Measurements from ENCODE around the gene WWTR1.

DNA sequence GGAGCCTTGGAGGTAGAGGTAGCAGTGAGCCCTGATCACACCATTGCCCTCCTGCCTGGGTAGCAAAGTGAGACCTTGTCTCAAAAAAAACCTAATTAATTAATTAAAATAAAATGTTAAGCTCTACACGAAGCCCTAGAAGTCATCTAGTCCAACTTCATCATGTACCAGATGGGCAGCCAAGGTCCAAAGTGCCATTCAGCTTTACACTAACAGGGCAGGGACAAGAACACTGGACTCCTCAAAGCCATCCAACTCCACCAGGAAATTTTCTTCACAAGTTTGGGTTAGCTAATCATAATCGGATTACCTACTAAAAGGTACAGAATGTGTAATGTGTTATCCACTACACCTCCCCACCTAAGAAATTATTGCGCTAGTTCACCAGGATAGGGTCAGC, 48.8 kb downstream of the WWTR1 start:
- TF ChIP-seq, protein P1, sequence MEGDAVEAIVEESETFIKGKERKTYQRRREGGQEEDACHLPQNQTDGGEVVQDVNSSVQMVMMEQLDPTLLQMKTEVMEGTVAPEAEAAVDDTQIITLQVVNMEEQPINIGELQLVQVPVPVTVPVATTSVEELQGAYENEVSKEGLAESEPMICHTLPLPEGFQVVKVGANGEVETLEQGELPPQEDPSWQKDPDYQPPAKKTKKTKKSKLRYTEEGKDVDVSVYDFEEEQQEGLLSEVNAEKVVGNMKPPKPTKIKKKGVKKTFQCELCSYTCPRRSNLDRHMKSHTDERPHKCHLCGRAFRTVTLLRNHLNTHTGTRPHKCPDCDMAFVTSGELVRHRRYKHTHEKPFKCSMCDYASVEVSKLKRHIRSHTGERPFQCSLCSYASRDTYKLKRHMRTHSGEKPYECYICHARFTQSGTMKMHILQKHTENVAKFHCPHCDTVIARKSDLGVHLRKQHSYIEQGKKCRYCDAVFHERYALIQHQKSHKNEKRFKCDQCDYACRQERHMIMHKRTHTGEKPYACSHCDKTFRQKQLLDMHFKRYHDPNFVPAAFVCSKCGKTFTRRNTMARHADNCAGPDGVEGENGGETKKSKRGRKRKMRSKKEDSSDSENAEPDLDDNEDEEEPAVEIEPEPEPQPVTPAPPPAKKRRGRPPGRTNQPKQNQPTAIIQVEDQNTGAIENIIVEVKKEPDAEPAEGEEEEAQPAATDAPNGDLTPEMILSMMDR (conservative IDR thresholded peaks at IDR 0.05) = no peak
- TF ChIP-seq EZH2 (IDR thresholded peaks at IDR 0.05; ENCODE audit: low read depth) = no peak
